ENCODE data around the gene RASSF8.

RASSF8 gene

DNA sequence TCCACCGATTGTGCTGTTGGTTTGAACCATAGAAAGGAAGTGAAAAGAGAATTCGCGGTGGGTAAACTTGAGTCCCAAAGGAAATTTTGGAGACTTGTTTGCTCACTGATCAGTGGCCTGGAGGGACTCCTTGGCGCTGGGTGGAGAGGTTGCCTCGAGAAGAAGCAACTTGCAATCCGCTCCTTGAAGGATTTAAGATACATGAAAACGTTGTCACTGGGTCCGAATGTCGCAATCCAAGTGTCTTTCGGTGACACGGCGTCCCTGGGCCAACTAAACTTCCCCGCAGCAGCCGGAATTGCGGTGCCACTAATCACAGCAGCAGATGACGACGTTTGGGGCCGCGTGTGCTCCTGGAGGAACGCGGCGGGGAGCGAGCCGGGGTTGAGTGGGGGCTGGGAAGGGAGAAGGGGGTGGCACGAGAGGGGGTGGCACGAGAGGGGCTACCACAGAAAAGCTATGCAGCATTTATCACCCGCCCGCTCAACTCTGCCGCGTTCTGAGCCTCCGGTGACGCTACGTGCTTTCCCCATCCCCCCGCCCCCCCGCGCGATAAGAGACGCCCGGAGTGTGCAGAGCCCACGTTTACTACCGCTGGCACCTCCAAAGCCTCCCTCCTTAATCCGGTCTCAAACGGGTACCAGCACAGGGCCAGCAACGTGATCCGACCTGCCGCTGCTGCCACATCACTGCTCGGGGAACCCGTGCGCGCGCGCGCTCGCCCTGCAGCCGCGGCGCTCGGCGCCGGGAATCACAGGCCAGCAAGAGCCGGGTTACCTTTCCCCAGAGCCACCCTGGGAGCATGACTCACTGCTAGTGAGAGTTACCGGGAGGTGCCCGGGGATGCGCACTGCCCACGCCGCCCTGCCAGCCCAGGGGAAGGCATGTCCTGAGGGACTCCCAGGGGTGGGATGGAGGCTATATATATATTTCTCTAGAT, 167.2 kb downstream of the RASSF8 start:
- no peak for DNase-seq (ENCODE audit: low read depth)

- no peak for DNase-seq (ENCODE audit: low read depth)
Measured at GRCh38 chr12:26126340-26127284, 168.1 kb downstream of the RASSF8 start.

DNA sequence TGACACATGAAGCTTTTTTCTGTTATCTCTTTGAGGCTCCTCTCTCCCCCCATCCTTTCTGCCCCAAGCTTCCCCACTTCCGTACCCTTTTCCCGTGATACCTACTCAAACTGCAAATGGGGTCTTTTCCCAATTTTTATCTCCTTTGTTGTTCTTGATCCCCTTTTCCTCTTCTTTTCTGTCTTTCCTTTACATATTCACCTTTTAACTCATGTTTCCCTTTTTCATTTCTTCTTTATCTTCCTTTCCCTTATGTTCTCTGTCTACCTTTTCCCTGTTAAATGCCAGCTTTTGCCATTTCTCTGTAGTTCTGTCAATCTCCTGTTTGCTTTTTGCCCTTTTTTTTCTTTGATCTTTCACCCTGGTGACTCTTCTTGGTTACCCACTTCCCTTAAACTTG, 168.9 kb downstream of the RASSF8 start:
- no peak for DNase-seq (ENCODE audit: low read depth)

- no peak for DNase-seq (ENCODE audit: low read depth)
Measured at GRCh38 chr12:26128168-26128567, 169.7 kb downstream of the RASSF8 start.

All from stimulated activated CD8-positive, alpha-beta memory T cell treated with anti-CD3 and anti-CD28 coated beads, Interleukin-12 subunit alpha, Interleukin-12 subunit beta, amount 100 ng/mL, for 1 hour (primary cell).